ENCODE results near the gene FUOM. TPM values are rescaled to one million over a fixed set of nuclear protein-coding genes. Genes with fewer than 3 reads are reported as not detected.

Gene FUOM
- total and polyA plus RNA-seq, 10 of the 15 experiments (the other 5 are each of a cell fraction or from before 2014, with no cell fraction given) = 1.8 to 41.7 (median 25.6) TPM

DNA sequence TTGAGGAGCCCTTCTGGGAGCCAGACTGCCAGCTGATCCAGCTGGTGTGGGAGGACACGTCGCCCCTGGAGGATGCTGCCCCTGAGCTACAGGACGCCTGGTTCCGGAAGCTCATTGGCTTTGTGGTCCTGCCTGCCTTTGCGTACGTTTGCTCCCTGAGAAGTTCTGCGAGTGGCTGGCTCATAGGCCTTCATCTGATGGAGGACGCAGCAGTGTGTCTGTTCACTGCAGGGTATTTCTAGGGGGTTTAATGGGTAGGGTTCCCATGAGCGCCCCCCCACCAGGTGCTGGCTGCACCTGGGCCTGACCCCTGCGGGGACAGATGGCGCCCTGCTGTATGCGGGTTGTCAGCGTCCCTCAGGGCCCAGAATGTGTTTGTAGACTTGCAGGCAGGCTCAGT is 26.3 kb upstream of the FUOM start (continued):
- TF ChIP-seq, protein P1, sequence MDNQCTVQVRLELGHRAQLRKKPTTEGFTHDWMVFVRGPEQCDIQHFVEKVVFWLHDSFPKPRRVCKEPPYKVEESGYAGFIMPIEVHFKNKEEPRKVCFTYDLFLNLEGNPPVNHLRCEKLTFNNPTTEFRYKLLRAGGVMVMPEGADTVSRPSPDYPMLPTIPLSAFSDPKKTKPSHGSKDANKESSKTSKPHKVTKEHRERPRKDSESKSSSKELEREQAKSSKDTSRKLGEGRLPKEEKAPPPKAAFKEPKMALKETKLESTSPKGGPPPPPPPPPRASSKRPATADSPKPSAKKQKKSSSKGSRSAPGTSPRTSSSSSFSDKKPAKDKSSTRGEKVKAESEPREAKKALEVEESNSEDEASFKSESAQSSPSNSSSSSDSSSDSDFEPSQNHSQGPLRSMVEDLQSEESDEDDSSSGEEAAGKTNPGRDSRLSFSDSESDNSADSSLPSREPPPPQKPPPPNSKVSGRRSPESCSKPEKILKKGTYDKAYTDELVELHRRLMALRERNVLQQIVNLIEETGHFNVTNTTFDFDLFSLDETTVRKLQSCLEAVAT (IDR thresholded peaks at IDR 0.05) = no peak

DNA sequence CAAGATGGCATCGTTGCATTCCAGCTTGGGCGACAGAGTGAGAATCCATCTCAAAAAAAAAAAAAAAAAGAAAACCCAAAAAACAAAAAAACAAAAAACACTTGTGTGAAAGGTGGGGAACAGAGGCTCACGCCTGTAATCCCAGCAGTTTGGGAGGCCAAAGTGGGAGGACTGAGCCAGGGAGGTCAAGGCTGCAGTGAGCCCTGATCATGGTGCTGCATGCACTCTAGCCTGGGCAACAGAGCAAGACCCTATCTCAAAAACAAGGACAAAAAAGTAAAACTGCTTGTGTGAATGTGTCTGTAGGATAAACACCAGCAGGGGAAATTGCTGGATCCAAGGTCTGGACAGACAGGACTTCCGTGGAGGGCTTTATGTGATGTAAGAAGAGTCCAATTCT is 25.7 kb upstream of the FUOM start:
- Histone ChIP-seq H3K36me3 (ENCODE audit: control insufficient read depth in 2 of 2, insufficient read depth in 2 of 2, low read length in 1 of 2) (no peaks in the 10 kb centered on the region), H2AFZ (ENCODE audit: control insufficient read depth, low read depth, low read length) (no peak overlapping the region), H3K9ac (ENCODE audit: control insufficient read depth, insufficient read depth, low read length) (no peak overlapping the region), H3K4me3 (no peak overlapping the region), H3K27me3 (replicated peaks in 1 of 2; ENCODE audit: control insufficient read depth in 2 of 2, insufficient read depth in 2 of 2, low read length in 1 of 2) (no peaks in the 10 kb centered on the region), H3K4me2 (ENCODE audit: control insufficient read depth, insufficient read depth) (no peak overlapping the region), H4K20me1 (ENCODE audit: control insufficient read depth, insufficient read depth) (no peaks in the 10 kb centered on the region), H3K27ac (ENCODE audit: control insufficient read depth, insufficient read depth) (no peak overlapping the region), H3K4me1 (ENCODE audit: control insufficient read depth, insufficient read depth, low read length) (peaks cover 9% of the 10 kb centered on the region), H3K79me2 (ENCODE audit: control insufficient read depth, insufficient read depth, low read length) (peaks cover 5% of the 10 kb centered on the region), H3K9me3 (replicated peaks; ENCODE audit: control insufficient read depth, insufficient read depth, low read length) (no peaks in the 10 kb centered on the region)
- TF ChIP-seq NRF1 (conservative IDR thresholded peaks at IDR 0.05; ENCODE audit: low read depth, low read length) (no peak), CHD4 (IDR thresholded peaks at IDR 0.05) (no peak), MTA2 (IDR thresholded peaks at IDR 0.05; ENCODE audit: low read depth) (no peak), BACH1 (IDR thresholded peaks at IDR 0.05; ENCODE audit: borderline replicate concordance) (no peak), SMAD5 (IDR thresholded peaks at IDR 0.05; ENCODE audit: low read depth) (no peak), EZH2 (IDR thresholded peaks at IDR 0.05; ENCODE audit: borderline replicate concordance, control insufficient read depth, low read depth, low read length) (no peak), ZNF217 (IDR thresholded peaks at IDR 0.05) (no peak), ZBED1 (IDR thresholded peaks at IDR 0.05; ENCODE audit: borderline replicate concordance) (no peak), MXI1 (IDR thresholded peaks at IDR 0.05; ENCODE audit: low read depth, low read length) (no peak), SREBF1 (IDR thresholded peaks at IDR 0.05; ENCODE audit: low read length) (no peak), TARDBP (IDR thresholded peaks at IDR 0.05; ENCODE audit: borderline replicate concordance) (no peak)
- TF ChIP-seq, protein P2, sequence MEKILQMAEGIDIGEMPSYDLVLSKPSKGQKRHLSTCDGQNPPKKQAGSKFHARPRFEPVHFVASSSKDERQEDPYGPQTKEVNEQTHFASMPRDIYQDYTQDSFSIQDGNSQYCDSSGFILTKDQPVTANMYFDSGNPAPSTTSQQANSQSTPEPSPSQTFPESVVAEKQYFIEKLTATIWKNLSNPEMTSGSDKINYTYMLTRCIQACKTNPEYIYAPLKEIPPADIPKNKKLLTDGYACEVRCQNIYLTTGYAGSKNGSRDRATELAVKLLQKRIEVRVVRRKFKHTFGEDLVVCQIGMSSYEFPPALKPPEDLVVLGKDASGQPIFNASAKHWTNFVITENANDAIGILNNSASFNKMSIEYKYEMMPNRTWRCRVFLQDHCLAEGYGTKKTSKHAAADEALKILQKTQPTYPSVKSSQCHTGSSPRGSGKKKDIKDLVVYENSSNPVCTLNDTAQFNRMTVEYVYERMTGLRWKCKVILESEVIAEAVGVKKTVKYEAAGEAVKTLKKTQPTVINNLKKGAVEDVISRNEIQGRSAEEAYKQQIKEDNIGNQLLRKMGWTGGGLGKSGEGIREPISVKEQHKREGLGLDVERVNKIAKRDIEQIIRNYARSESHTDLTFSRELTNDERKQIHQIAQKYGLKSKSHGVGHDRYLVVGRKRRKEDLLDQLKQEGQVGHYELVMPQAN (conservative IDR thresholded peaks at IDR 0.05) = no peak
- ChIA-PET SMC1A (ENCODE audit: uncharacterized antibody, unreplicated experiment) (no interaction called here), POLR2A (no interaction called here), RAD21 (ENCODE audit: unreplicated experiment) (no interaction called here), CTCF (no interaction called here)
- no peak for FAIRE-seq
- in situ Hi-C loops (cut with MboI) = no loop called here
- no peak for DNase-seq (ENCODE audit: low read depth, low spot score)
- ATAC-seq = no peak
- BruUV-seq (replicated peaks) = no TSS peak
- WGBS (ENCODE audit: insufficient coverage, insufficient replicate concordance, low lambda C conversion rate, missing lambda C conversion rate) = 91% methylated on average over 4 of the region's 4 CpGs
- intact Hi-C loops (cut with micrococcal nuclease; ENCODE audit: unreplicated experiment) = no loop called here
